ENCODE results near the gene ACSS2.

ACSS2 gene

GRCh38 chr20:34876406-34877282 lies at the start of gene ACSS2:
Gene ACSS2, plus strand, starts transcription at chr20:34876612. Its CDS starts 34 bp downstream, at chr20:34876646.
- peaks cover 31 to 46% of the 10 kb centered on the region in 2 donors for H3K4me1 ChIP-seq (ENCODE audit: control insufficient read depth in 2 of 2, insufficient read depth in 2 of 2, low read length in 2 of 2)
- H3K36me3 ChIP-seq (ENCODE audit: control insufficient read depth in 2 of 2, insufficient read depth in 2 of 2, low read length in 2 of 2): no peaks in the 10 kb centered on the region
- peak within 1 kb of the TSS; percentile 93 to 97 for H3K4me3 ChIP-seq (ENCODE audit: low read length in 2 of 2)
- no peaks in the 10 kb centered on the region for H3K9me3 ChIP-seq (ENCODE audit: control insufficient read depth in 2 of 2, low read length in 2 of 2)
- H3K27me3 ChIP-seq (ENCODE audit: control insufficient read depth in 2 of 2, insufficient read depth in 2 of 2, low read length in 2 of 2): no peaks in the 10 kb centered on the region
- H3K27ac ChIP-seq (ENCODE audit: low read depth in 2 of 2, low read length in 2 of 2): peak within 1 kb of the TSS; percentile 92 to 93
- peak within 1 kb of the TSS; percentile 89 to 99 for H3K9ac ChIP-seq (ENCODE audit: low read depth in 1 of 2, low read length in 2 of 2)

GRCh38 chr20:34829191-34829590 lies 47.2 kb upstream of the ACSS2 start:
- H3K9me3 ChIP-seq (ENCODE audit: control insufficient read depth in 2 of 2, low read length in 2 of 2): no peaks in the 10 kb centered on the region
- H3K27ac ChIP-seq (ENCODE audit: low read depth in 2 of 2, low read length in 2 of 2): no peak overlapping the region
- H3K4me1 ChIP-seq (ENCODE audit: control insufficient read depth in 2 of 2, insufficient read depth in 2 of 2, low read length in 2 of 2): peaks cover 0 to 9% of the 10 kb centered on the region in 2 donors
- H3K27me3 ChIP-seq (ENCODE audit: control insufficient read depth in 2 of 2, insufficient read depth in 2 of 2, low read length in 2 of 2): no peaks in the 10 kb centered on the region
- no peak overlapping the region for H3K9ac ChIP-seq (ENCODE audit: low read depth in 1 of 2, low read length in 2 of 2)
- H3K36me3 ChIP-seq (ENCODE audit: control insufficient read depth in 2 of 2, insufficient read depth in 2 of 2, low read length in 2 of 2): no peaks in the 10 kb centered on the region
- H3K4me3 ChIP-seq (ENCODE audit: low read length in 2 of 2): no peak overlapping the region

- no peaks in the 10 kb centered on the region for H3K9me3 ChIP-seq (ENCODE audit: control insufficient read depth in 2 of 2, low read length in 2 of 2)
- H3K4me3 ChIP-seq (ENCODE audit: low read length in 2 of 2): no peak overlapping the region
- no peaks in the 10 kb centered on the region for H3K27me3 ChIP-seq (ENCODE audit: control insufficient read depth in 2 of 2, insufficient read depth in 2 of 2, low read length in 2 of 2)
- no peak overlapping the region for H3K9ac ChIP-seq (ENCODE audit: low read depth in 1 of 2, low read length in 2 of 2)
- no peak overlapping the region for H3K27ac ChIP-seq (ENCODE audit: low read depth in 2 of 2, low read length in 2 of 2)
- H3K36me3 ChIP-seq (ENCODE audit: control insufficient read depth in 2 of 2, insufficient read depth in 2 of 2, low read length in 2 of 2): no peaks in the 10 kb centered on the region
- H3K4me1 ChIP-seq (ENCODE audit: control insufficient read depth in 2 of 2, insufficient read depth in 2 of 2, low read length in 2 of 2): no peaks in the 10 kb centered on the region
These were observed 44.5 kb upstream of the ACSS2 start for GRCh38 chr20:34831936-34832335.

GRCh38 chr20:34834459-34834893 lies 41.9 kb upstream of the ACSS2 start:
- Histone ChIP-seq H3K4me1 (ENCODE audit: control insufficient read depth in 2 of 2, insufficient read depth in 2 of 2, low read length in 2 of 2) (no peaks in the 10 kb centered on the region), H3K36me3 (ENCODE audit: control insufficient read depth in 2 of 2, insufficient read depth in 2 of 2, low read length in 2 of 2) (no peaks in the 10 kb centered on the region), H3K9me3 (ENCODE audit: control insufficient read depth in 2 of 2, low read length in 2 of 2) (no peaks in the 10 kb centered on the region), H3K27ac (ENCODE audit: low read depth in 2 of 2, low read length in 2 of 2) (no peak overlapping the region), H3K27me3 (ENCODE audit: control insufficient read depth in 2 of 2, insufficient read depth in 2 of 2, low read length in 2 of 2) (no peaks in the 10 kb centered on the region), H3K9ac (ENCODE audit: low read depth in 1 of 2, low read length in 2 of 2) (no peak overlapping the region), H3K4me3 (ENCODE audit: low read length in 2 of 2) (no peak overlapping the region)

GRCh38 chr20:34842143-34842542 lies 34.3 kb upstream of the ACSS2 start:
- Histone ChIP-seq H3K36me3 (ENCODE audit: control insufficient read depth in 2 of 2, insufficient read depth in 2 of 2, low read length in 2 of 2) (peaks cover 0 to under 1% of the 10 kb centered on the region in 2 donors), H3K4me3 (ENCODE audit: low read length in 2 of 2) (no peak overlapping the region), H3K9ac (ENCODE audit: low read depth in 1 of 2, low read length in 2 of 2) (no peak overlapping the region), H3K9me3 (ENCODE audit: control insufficient read depth in 2 of 2, low read length in 2 of 2) (no peaks in the 10 kb centered on the region), H3K4me1 (ENCODE audit: control insufficient read depth in 2 of 2, insufficient read depth in 2 of 2, low read length in 2 of 2) (no peaks in the 10 kb centered on the region), H3K27ac (ENCODE audit: low read depth in 2 of 2, low read length in 2 of 2) (no peak overlapping the region), H3K27me3 (ENCODE audit: control insufficient read depth in 2 of 2, insufficient read depth in 2 of 2, low read length in 2 of 2) (no peaks in the 10 kb centered on the region)

- Histone ChIP-seq H3K27ac (ENCODE audit: low read depth in 2 of 2, low read length in 2 of 2) (no peak overlapping the region), H3K9me3 (ENCODE audit: control insufficient read depth in 2 of 2, low read length in 2 of 2) (no peaks in the 10 kb centered on the region), H3K4me1 (ENCODE audit: control insufficient read depth in 2 of 2, insufficient read depth in 2 of 2, low read length in 2 of 2) (no peaks in the 10 kb centered on the region), H3K9ac (ENCODE audit: low read depth in 1 of 2, low read length in 2 of 2) (no peak overlapping the region), H3K4me3 (ENCODE audit: low read length in 2 of 2) (no peak overlapping the region), H3K36me3 (ENCODE audit: control insufficient read depth in 2 of 2, insufficient read depth in 2 of 2, low read length in 2 of 2) (peaks cover 2 to 8% of the 10 kb centered on the region in 2 donors), H3K27me3 (ENCODE audit: control insufficient read depth in 2 of 2, insufficient read depth in 2 of 2, low read length in 2 of 2) (no peaks in the 10 kb centered on the region)
These were observed 33.0 kb upstream of the ACSS2 start for GRCh38 chr20:34843421-34843820.

- no peaks in the 10 kb centered on the region for H3K27me3 ChIP-seq (ENCODE audit: control insufficient read depth in 2 of 2, insufficient read depth in 2 of 2, low read length in 2 of 2)
- no peak overlapping the region for H3K9ac ChIP-seq (ENCODE audit: low read depth in 1 of 2, low read length in 2 of 2)
- H3K27ac ChIP-seq (ENCODE audit: low read depth in 2 of 2, low read length in 2 of 2): no peak overlapping the region
- H3K4me1 ChIP-seq (ENCODE audit: control insufficient read depth in 2 of 2, insufficient read depth in 2 of 2, low read length in 2 of 2): no peaks in the 10 kb centered on the region
- no peak overlapping the region for H3K4me3 ChIP-seq (ENCODE audit: low read length in 2 of 2)
- peaks cover 2 to 33% of the 10 kb centered on the region in 2 donors for H3K36me3 ChIP-seq (ENCODE audit: control insufficient read depth in 2 of 2, insufficient read depth in 2 of 2, low read length in 2 of 2)
- no peaks in the 10 kb centered on the region for H3K9me3 ChIP-seq (ENCODE audit: control insufficient read depth in 2 of 2, low read length in 2 of 2)
These were observed 27.8 kb upstream of the ACSS2 start for GRCh38 chr20:34848597-34848996.

- H3K27me3 ChIP-seq (ENCODE audit: control insufficient read depth in 2 of 2, insufficient read depth in 2 of 2, low read length in 2 of 2): no peaks in the 10 kb centered on the region
- no peaks in the 10 kb centered on the region for H3K4me1 ChIP-seq (ENCODE audit: control insufficient read depth in 2 of 2, insufficient read depth in 2 of 2, low read length in 2 of 2)
- no peak overlapping the region for H3K4me3 ChIP-seq (ENCODE audit: low read length in 2 of 2)
- H3K27ac ChIP-seq (ENCODE audit: low read depth in 2 of 2, low read length in 2 of 2): no peak overlapping the region
- H3K9ac ChIP-seq (ENCODE audit: low read depth in 1 of 2, low read length in 2 of 2): no peak overlapping the region
- peaks cover 2 to 37% of the 10 kb centered on the region in 2 donors for H3K36me3 ChIP-seq (ENCODE audit: control insufficient read depth in 2 of 2, insufficient read depth in 2 of 2, low read length in 2 of 2)
- H3K9me3 ChIP-seq (ENCODE audit: control insufficient read depth in 2 of 2, low read length in 2 of 2): no peaks in the 10 kb centered on the region
These were observed 26.6 kb upstream of the ACSS2 start for GRCh38 chr20:34849778-34850177.

GRCh38 chr20:34850969-34851368 lies 25.4 kb upstream of the ACSS2 start:
- Histone ChIP-seq H3K4me1 (ENCODE audit: control insufficient read depth in 2 of 2, insufficient read depth in 2 of 2, low read length in 2 of 2) (no peaks in the 10 kb centered on the region), H3K36me3 (ENCODE audit: control insufficient read depth in 2 of 2, insufficient read depth in 2 of 2, low read length in 2 of 2) (peaks cover 2 to 42% of the 10 kb centered on the region in 2 donors), H3K9ac (ENCODE audit: low read depth in 1 of 2, low read length in 2 of 2) (no peak overlapping the region), H3K27me3 (ENCODE audit: control insufficient read depth in 2 of 2, insufficient read depth in 2 of 2, low read length in 2 of 2) (no peaks in the 10 kb centered on the region), H3K4me3 (ENCODE audit: low read length in 2 of 2) (no peak overlapping the region), H3K9me3 (ENCODE audit: control insufficient read depth in 2 of 2, low read length in 2 of 2) (no peaks in the 10 kb centered on the region), H3K27ac (ENCODE audit: low read depth in 2 of 2, low read length in 2 of 2) (no peak overlapping the region)

GRCh38 chr20:34852298-34852697 lies 24.1 kb upstream of the ACSS2 start:
- Histone ChIP-seq H3K9me3 (ENCODE audit: control insufficient read depth in 2 of 2, low read length in 2 of 2) (no peaks in the 10 kb centered on the region), H3K4me1 (ENCODE audit: control insufficient read depth in 2 of 2, insufficient read depth in 2 of 2, low read length in 2 of 2) (no peaks in the 10 kb centered on the region), H3K9ac (ENCODE audit: low read depth in 1 of 2, low read length in 2 of 2) (no peak overlapping the region), H3K36me3 (ENCODE audit: control insufficient read depth in 2 of 2, insufficient read depth in 2 of 2, low read length in 2 of 2) (peaks cover 2 to 47% of the 10 kb centered on the region in 2 donors), H3K27ac (ENCODE audit: low read depth in 2 of 2, low read length in 2 of 2) (no peak overlapping the region), H3K27me3 (ENCODE audit: control insufficient read depth in 2 of 2, insufficient read depth in 2 of 2, low read length in 2 of 2) (no peaks in the 10 kb centered on the region), H3K4me3 (ENCODE audit: low read length in 2 of 2) (no peak overlapping the region)
